GM10266 (cell line): ENCODE measurements around the gene DAAM1.

ENCODE experiments used
- DNase-seq: peaks from one replicate; pipeline ENCODE4 v3.0.0; 2012; ENCODE audit errors: extremely low spot score
- TF ChIP-seq, protein P1 (sequence below): IDR thresholded peaks from 2 replicates; pipeline ENCODE4 v1.5.1; 2012; ENCODE audit warnings: mild to moderate bottlenecking, low read depth; ENCODE audit not compliant: control insufficient read depth, insufficient read depth; ENCODE audit errors: missing control alignments

The DAAM1 gene

DNA sequence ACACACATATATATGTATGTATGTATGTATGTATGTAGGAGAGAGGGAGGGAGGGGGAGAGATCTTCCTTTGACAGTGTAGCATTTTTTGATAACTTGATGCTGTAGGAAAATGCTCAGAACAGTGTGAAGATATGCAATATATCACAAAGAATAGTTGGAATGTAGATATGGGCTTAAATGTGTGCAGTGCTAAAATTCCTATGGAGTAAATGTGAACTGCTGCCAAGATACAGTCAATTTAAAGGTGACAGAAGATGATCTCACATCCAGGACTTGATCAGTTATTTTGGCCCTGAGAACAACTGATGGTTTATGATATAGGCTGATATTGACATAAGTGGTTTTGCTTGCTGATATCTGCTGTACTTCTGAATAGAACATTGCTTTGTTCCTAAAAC, 84.2 kb downstream of the DAAM1 start:
- TF ChIP-seq, protein P1, sequence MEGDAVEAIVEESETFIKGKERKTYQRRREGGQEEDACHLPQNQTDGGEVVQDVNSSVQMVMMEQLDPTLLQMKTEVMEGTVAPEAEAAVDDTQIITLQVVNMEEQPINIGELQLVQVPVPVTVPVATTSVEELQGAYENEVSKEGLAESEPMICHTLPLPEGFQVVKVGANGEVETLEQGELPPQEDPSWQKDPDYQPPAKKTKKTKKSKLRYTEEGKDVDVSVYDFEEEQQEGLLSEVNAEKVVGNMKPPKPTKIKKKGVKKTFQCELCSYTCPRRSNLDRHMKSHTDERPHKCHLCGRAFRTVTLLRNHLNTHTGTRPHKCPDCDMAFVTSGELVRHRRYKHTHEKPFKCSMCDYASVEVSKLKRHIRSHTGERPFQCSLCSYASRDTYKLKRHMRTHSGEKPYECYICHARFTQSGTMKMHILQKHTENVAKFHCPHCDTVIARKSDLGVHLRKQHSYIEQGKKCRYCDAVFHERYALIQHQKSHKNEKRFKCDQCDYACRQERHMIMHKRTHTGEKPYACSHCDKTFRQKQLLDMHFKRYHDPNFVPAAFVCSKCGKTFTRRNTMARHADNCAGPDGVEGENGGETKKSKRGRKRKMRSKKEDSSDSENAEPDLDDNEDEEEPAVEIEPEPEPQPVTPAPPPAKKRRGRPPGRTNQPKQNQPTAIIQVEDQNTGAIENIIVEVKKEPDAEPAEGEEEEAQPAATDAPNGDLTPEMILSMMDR: no peak
- no peak for DNase-seq

DNA sequence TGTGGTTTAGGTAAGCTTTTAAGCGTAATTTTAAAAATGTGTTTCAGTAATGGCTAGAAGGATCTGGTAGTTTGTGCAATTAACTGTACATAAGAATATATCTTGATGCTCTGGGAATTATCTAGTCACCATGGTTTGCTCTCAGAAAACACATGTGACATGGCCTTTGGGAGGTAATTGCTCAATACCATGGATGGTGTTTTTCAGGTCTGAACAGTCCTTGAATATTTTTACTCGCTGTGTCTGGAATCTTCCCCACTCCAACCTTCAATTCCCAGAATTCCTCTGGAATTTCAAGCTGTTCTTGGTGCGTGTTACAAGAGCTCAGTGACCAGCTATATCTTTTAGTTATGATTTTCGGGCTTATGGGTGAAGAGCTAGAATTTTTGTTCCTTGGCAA, 85.3 kb downstream of the DAAM1 start:
- no peak for DNase-seq
- TF ChIP-seq, protein P1: no peak

DNA sequence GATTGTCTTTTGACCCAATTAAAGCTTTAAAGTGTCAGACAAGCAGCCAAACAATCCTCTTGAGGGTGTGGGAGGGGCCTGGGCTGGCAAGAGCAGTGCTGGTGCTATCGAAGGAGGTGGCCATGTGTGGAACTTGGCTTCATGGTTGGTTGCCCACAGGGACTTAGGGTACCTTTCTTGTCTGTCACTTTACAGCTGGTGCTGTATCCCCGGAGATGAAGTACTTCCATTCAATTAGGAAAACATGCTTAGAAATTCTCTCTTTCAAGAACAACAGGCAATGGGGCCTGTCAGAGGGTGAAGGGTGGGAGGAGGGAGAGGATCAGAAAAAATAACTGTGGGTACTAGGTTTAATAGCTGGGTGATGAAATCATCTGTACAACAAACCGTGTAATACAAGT, 86.5 kb downstream of the DAAM1 start:
- TF ChIP-seq, protein P1: no peak
- DNase-seq: no peak

DNA sequence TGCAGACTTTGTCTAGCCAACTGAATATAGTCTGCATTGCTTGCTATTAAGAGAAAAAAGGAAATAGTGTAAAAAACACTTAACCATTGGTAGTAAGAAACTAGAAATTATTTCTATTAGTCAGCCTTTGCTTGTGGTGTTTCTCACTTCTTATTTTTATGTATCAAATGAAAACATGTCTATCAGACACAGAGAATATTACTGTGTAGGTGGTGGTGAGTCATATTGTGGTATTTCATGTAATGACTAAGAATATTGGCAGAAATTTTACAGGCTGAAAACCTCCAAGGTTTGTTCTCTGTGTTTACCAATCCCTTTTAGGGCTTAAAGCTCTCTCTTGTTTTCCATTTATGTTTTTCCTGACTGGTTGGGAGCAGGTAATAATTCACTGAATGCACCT, 87.2 kb downstream of the DAAM1 start:
- TF ChIP-seq, protein P1: no peak
- DNase-seq: peak; percentile 59

DNA sequence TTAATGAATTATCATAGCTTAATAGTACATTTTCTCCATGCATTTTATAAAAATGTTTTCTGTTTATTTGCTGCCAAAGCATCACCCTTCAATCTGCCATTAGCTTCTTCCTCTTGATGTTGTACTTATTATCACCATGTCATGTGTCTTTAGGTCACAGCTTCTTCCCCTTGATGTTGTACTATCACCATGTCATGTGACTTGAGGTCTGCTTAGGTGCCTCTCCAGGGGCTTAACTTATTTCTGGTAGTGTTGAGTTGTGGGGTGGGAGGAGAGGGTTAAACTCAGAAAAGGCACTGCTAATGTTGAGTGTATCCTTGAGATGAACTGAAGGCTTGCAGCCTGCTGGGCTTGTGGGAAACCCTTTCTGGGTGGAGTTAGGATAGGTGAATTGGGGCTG, 87.8 kb downstream of the DAAM1 start:
- TF ChIP-seq, protein P1: no peak
- DNase-seq: no peak

DNA sequence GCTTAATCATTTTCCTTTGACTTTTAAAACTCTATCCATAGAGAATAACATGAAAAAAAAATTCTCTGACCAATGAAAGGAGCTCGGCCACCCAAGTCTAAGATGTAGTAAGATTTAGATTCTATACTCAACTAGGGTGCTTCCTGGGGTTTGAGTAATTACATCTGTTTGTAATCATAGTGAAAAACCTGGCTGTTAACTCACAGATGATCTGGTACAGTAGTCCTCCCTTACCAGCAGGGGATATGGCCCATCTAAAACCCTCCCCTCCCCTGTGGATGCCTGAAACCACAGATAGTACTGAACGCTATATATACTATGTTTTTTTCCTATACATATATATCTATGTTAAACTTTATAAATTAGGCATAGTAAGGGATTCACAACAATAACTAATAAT, 89.2 kb downstream of the DAAM1 start:
- TF ChIP-seq, protein P1: no peak
- DNase-seq: no peak

DNA sequence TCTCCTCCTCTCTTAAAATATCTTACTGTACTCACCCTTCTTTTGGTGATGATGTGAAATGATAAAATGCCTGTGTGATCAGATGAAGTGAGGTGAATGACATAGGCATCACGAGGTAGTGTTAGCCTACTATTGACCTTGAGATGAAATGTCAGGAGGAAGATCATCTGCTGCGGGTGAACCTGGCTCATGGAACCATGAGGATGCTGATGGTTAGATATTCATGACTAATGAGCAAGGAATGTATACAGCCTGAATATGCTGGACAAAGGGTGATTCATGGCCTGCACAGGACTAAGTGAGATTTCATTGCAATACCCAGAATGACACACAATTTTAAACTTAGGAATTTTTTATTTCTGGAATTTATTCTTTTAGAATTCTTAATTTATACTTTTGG, 89.6 kb downstream of the DAAM1 start:
- no peak for DNase-seq
- TF ChIP-seq, protein P1: no peak

DNA sequence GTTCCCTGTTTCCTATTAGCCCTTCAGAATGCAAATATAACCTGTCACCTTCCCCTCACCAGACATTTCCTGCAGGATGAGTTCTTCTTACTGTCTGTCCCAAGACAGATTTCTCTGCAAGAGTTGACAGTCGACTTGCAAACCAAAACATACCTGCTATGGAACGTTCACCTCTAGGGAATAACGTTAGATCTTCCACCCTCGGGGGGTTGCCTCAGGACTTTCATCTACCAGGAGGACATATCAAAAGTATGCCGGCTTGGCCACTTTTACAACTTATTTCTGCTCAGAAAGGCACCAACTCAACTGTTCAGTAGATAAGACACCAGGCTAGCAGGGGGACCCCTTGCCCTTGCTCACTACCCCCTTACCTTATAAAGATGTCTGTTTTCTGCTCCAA, 92.5 kb downstream of the DAAM1 start:
- DNase-seq: no peak
- TF ChIP-seq, protein P1: no peak
